ENCODE measurements around the gene SLC9A1. TPM values are rescaled to one million over a fixed set of nuclear protein-coding genes. Genes with fewer than 3 reads are reported as not detected.

The SLC9A1 gene
- total and polyA plus RNA-seq, 2 experiments from 2014 or later, result 13.9 to 19.4 TPM

DNA sequence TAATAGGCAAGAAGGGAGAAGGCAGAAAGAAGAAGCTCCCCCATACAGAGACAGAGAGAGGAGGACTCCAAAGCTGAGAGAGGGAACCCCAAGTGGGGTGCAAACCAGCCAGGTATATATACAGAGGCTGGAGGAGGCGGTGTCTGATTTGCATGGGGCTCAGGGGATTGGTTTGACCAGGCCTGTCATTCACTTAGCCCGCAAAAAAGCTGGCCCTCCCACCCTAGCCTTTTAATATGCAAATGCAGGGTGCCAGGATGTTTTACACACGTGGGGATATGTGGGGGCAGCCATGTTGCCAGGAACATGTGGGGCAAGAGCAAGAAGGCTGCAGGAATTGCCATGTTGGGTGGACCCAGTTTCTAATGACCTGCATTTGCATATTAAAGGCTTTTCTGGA is 105.3 kb downstream of the SLC9A1 start:
- no peak for DNase-seq (ENCODE audit: low read depth in 1 of 2, low spot score in 1 of 2)
- Histone ChIP-seq H3K27me3 (no peaks in the 10 kb centered on the region), H3K36me3 (no peaks in the 10 kb centered on the region), H3K4me3 (no peak overlapping the region), H3K27ac (no peak overlapping the region), H3K9me3 (ENCODE audit: low read depth) (no peaks in the 10 kb centered on the region), H3K4me1 (ENCODE audit: low read depth) (no peaks in the 10 kb centered on the region)
- TF ChIP-seq, protein P1, sequence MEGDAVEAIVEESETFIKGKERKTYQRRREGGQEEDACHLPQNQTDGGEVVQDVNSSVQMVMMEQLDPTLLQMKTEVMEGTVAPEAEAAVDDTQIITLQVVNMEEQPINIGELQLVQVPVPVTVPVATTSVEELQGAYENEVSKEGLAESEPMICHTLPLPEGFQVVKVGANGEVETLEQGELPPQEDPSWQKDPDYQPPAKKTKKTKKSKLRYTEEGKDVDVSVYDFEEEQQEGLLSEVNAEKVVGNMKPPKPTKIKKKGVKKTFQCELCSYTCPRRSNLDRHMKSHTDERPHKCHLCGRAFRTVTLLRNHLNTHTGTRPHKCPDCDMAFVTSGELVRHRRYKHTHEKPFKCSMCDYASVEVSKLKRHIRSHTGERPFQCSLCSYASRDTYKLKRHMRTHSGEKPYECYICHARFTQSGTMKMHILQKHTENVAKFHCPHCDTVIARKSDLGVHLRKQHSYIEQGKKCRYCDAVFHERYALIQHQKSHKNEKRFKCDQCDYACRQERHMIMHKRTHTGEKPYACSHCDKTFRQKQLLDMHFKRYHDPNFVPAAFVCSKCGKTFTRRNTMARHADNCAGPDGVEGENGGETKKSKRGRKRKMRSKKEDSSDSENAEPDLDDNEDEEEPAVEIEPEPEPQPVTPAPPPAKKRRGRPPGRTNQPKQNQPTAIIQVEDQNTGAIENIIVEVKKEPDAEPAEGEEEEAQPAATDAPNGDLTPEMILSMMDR (IDR thresholded peaks at IDR 0.05; ENCODE audit: low read depth, low read length), result no peak

DNA sequence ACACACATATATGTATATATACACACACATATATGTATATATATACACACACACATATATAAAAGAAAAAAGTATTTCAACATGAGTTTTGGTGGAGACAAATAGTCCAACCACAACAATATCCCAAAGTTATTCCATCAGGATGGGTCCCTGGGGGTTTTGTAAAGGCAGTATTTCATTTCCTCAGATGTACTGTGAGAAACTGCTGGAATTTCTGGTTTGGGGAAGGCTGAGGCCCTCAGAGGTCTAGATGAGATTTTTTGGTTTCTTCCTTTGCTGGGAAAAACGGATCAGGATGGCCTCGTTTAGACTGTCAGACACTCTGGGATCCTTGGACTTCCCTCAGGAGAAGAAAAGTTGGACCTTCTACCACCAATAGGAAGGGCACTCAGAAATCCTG is 105.8 kb downstream of the SLC9A1 start:
- TF ChIP-seq, protein P1 (IDR thresholded peaks at IDR 0.05; ENCODE audit: low read depth, low read length), result no peak

More for the DNA sequence above, 105.8 kb downstream of the SLC9A1 start:
- no peaks in the 10 kb centered on the region for H3K27me3 ChIP-seq
- H3K27ac ChIP-seq, result no peak overlapping the region
- no peaks in the 10 kb centered on the region for H3K4me1 ChIP-seq (ENCODE audit: low read depth)
- H3K4me3 ChIP-seq, result no peak overlapping the region
- DNase-seq (ENCODE audit: low read depth in 1 of 2, low spot score in 1 of 2), result no peak
- no peaks in the 10 kb centered on the region for H3K36me3 ChIP-seq
- H3K9me3 ChIP-seq (ENCODE audit: low read depth), result no peaks in the 10 kb centered on the region

Other genes with a start within 250 kb of the SLC9A1 start
- 3.3 and 3.9 TPM in 2 replicates for gene NR0B2, start 241.2 kb downstream of the SLC9A1 start, total RNA-seq
- 2.1 and 2.4 TPM in 2 replicates for gene NR0B2, start 241.2 kb downstream of the SLC9A1 start, polyA plus RNA-seq
- 73.8 and 99.6 TPM in 2 replicates for gene NUDC, start 233.4 kb downstream of the SLC9A1 start, total RNA-seq
- 152 and 192 TPM in 2 replicates for gene NUDC, start 233.4 kb downstream of the SLC9A1 start, polyA plus RNA-seq
- gene KDF1, start 194.7 kb downstream of the SLC9A1 start, total RNA-seq, result 0.63 and 0.67 TPM in 2 replicates
- 0.35 and 0.37 TPM in 2 replicates for gene KDF1, start 194.7 kb downstream of the SLC9A1 start, polyA plus RNA-seq
- 61.7 and 63.7 TPM in 2 replicates for gene TRNP1, start 161.4 kb downstream of the SLC9A1 start, total RNA-seq
- gene TRNP1, start 161.4 kb downstream of the SLC9A1 start, polyA plus RNA-seq, result 42.9 and 55.5 TPM in 2 replicates
- gene TENT5B, start 142.3 kb downstream of the SLC9A1 start, total RNA-seq, result 8.8 and 9.4 TPM in 2 replicates
- 6.8 and 8.5 TPM in 2 replicates for gene TENT5B, start 142.3 kb downstream of the SLC9A1 start, polyA plus RNA-seq
- gene WDTC1, start 79.5 kb upstream of the SLC9A1 start, total RNA-seq, result 49.9 and 52.5 TPM in 2 replicates
- 18.9 and 22.8 TPM in 2 replicates for gene WDTC1, start 79.5 kb upstream of the SLC9A1 start, polyA plus RNA-seq
- 32.1 and 39.6 TPM in 2 replicates for gene TMEM222, start 167.0 kb upstream of the SLC9A1 start, total RNA-seq
- gene TMEM222, start 167.0 kb upstream of the SLC9A1 start, polyA plus RNA-seq, result 55.2 and 60.5 TPM in 2 replicates
- gene SYTL1, start 186.9 kb upstream of the SLC9A1 start, total RNA-seq, result 14.7 and 23.5 TPM in 2 replicates
- gene SYTL1, start 186.9 kb upstream of the SLC9A1 start, polyA plus RNA-seq, result 31.8 and 44.1 TPM in 2 replicates
- 13.6 and 17.1 TPM in 2 replicates for gene MAP3K6, start 211.8 kb upstream of the SLC9A1 start, total RNA-seq
- gene MAP3K6, start 211.8 kb upstream of the SLC9A1 start, polyA plus RNA-seq, result 12.7 and 17.8 TPM in 2 replicates
- gene FCN3, start 219.7 kb upstream of the SLC9A1 start, total RNA-seq, result 0.18 and 3.6 TPM in 2 replicates
- gene FCN3, start 219.7 kb upstream of the SLC9A1 start, polyA plus RNA-seq, result 0.81 and 2.9 TPM in 2 replicates
- 0.24 TPM in 1 of 2 replicates, not detected in the other for gene CD164L2, start 228.2 kb upstream of the SLC9A1 start, total RNA-seq
- 0.35 and 0.62 TPM in 2 replicates for gene CD164L2, start 228.2 kb upstream of the SLC9A1 start, polyA plus RNA-seq
- gene GPR3, start 237.5 kb upstream of the SLC9A1 start, total RNA-seq, result 1.7 and 1.9 TPM in 2 replicates
- 2.8 and 3.1 TPM in 2 replicates for gene GPR3, start 237.5 kb upstream of the SLC9A1 start, polyA plus RNA-seq